PC-3 (cell line): Measurements from ENCODE around the gene WBP4.

Experiments
- EZH2phosphoT487 ChIP-seq: fragments of 300-600 bp; sonication (generic); IDR thresholded peaks from 2 replicates; pipeline ENCODE4 v1.6.1; 2018; ENCODE audit warnings: mild to moderate bottlenecking, antibody characterized with exemption, low read length, borderline replicate concordance
- TF ChIP-seq, protein P1 (sequence below): fragments of 300-600 bp; sonication (generic); conservative IDR thresholded peaks from 2 replicates; pipeline ENCODE4 v1.5.1; 2017; ENCODE audit warnings: antibody characterized with exemption, low read depth, mild to moderate bottlenecking, low read length

DNA sequence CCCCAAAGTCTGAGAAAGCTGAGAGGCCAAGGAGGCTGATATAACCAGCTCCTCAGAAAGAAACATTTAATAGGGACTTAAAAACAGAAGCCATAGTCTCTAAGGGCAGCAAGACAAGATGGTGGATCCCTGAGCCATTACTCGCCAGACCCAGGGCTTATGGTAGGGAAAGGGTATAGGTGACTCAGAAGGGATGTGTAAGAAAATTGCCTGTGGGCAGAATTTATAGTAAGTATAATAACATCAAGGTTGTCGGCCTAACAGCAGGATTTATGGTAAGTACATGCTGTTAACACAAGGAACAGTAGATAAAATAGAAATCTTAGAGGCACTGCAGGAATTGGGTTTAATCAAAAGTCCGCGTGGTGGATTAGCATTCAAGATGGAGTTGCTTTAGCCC, 56.6 kb downstream of the WBP4 start:
- TF ChIP-seq, protein P1, sequence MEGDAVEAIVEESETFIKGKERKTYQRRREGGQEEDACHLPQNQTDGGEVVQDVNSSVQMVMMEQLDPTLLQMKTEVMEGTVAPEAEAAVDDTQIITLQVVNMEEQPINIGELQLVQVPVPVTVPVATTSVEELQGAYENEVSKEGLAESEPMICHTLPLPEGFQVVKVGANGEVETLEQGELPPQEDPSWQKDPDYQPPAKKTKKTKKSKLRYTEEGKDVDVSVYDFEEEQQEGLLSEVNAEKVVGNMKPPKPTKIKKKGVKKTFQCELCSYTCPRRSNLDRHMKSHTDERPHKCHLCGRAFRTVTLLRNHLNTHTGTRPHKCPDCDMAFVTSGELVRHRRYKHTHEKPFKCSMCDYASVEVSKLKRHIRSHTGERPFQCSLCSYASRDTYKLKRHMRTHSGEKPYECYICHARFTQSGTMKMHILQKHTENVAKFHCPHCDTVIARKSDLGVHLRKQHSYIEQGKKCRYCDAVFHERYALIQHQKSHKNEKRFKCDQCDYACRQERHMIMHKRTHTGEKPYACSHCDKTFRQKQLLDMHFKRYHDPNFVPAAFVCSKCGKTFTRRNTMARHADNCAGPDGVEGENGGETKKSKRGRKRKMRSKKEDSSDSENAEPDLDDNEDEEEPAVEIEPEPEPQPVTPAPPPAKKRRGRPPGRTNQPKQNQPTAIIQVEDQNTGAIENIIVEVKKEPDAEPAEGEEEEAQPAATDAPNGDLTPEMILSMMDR: no peak
- no peak for TF ChIP-seq EZH2phosphoT487
